ENCODE measurements around the gene SPTBN1.

Gene SPTBN1

DNA sequence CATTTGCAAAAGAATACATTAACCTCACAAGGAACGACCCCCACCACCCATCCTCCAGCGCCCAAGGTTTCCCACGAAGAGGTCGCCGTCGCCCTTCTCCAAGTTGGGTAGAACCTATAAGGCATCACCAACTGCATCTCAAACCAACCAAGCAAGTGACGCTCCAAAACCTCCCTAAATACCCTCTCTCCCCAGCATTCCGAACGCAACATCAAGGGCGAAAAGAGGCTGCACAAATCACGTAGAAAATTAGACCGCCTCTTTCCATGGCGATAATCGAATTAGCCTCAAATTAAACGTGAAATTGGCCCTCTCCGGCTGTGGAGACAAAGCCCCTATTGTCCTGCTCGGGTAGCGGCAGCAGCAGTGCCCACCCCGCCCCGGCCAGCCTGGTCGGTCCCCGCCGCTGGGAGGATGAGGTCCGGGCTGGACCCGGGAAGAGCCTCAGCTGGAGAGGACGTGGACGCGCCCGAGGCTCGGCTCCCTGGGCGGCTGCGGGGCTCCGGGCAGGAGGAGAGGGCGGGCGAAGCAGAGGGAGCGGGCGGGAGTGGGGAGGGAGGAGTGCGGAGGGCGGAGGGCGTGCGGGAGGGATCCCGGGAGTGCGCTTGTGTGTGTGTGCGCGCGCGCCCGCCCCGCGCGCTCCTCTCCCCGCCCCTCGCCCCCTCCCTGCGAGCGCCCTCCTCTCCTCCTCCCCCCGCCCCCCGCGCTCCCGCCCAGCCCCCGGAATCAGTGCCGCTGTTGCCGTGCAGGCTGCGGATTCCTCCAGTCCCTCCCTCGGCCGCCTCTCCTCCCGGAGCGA lies at the start of gene SPTBN1:
Gene SPTBN1, plus strand, starts transcription at position 765 of the 799 bp plus-strand sequence. CDS start 70,092 bp downstream, outside the sequence.
- TF ChIP-seq, protein P1, sequence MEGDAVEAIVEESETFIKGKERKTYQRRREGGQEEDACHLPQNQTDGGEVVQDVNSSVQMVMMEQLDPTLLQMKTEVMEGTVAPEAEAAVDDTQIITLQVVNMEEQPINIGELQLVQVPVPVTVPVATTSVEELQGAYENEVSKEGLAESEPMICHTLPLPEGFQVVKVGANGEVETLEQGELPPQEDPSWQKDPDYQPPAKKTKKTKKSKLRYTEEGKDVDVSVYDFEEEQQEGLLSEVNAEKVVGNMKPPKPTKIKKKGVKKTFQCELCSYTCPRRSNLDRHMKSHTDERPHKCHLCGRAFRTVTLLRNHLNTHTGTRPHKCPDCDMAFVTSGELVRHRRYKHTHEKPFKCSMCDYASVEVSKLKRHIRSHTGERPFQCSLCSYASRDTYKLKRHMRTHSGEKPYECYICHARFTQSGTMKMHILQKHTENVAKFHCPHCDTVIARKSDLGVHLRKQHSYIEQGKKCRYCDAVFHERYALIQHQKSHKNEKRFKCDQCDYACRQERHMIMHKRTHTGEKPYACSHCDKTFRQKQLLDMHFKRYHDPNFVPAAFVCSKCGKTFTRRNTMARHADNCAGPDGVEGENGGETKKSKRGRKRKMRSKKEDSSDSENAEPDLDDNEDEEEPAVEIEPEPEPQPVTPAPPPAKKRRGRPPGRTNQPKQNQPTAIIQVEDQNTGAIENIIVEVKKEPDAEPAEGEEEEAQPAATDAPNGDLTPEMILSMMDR (IDR thresholded peaks at IDR 0.05), result no peak

DNA sequence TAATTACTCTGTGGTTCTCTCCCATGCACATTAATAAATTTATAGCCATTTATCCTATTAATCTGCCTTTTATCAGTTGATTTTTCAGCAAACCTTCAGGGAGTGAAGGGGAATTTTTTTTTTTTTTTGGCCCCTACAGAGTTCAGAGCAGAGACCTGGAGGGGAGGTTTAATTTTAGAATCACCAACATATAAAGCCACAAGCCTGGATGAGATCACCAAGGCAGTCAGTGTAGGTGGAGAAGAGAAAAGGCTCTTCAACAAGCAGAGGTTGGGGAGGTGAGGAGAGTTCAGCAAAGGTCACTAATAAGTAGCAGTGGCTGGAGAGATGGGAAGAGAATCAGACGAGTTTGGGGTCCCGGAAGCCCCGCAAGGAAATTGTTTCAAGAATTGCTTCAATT lies 48.4 kb upstream of the SPTBN1 start:
- TF ChIP-seq, protein P1 (IDR thresholded peaks at IDR 0.05), result no peak

DNA sequence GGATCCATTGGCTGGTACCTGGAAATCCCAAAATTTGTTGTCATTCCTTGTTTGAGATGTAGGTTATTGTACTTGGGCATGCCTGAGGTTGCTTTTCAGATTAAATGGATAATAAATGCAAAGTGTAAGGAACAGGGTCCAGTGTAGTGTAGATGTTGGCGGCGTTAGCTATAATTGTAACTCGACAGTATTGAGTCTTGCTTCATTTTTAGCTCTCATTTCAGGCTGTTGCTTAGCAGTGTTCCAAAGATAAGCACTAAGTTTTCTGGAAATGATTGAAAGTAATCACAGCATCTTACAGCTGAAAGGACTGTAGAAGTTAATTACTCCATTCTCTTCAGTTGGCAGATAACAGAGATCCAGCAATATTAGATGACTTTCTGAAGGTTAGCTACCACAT lies 47.8 kb upstream of the SPTBN1 start:
- TF ChIP-seq, protein P1 (IDR thresholded peaks at IDR 0.05), result no peak

DNA sequence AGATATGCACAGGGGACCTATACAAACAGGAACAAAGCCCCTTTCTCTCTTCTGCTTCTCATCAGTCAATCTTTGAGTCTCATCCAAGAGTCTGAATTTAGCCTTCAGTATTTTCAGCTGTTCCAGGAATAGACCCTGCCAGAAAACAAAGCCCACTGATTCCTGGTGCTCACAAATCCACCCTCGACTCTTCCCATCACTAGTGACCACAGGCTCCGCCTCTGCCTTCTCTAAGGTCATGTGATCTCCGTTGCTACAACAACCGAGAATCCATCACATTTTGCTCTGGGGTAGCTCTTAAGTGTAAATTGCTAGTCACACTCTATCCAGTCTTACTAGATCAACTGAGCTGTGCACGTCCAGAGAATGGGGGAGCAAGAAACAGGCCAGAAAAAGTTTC lies 46.4 kb upstream of the SPTBN1 start:
- TF ChIP-seq, protein P1 (IDR thresholded peaks at IDR 0.05), result no peak

DNA sequence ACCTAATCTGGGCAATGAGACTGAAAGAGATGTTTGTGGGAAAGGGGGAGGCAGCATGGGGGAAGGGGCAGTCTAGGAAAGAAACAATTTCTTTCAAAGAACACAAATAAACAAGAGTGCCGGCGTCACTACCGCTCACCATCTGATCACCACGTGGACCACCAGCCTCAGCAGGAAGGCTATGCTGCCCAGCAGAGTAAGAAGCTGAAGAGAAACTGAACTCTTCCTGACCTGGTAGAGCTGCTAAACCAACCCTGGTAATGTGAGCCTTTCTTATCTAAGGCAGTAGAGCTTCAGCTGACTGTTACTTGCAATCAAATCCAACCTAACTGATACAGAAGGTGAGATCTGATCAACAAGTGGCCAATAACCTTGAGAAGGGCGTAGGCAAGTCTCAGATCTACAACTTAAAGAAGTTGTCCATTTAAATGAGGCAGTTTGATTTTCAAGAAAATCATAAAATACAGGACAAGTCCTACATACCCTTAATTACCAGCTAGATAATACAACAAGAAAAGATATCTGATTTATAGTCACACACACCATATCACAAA lies 44.2 kb upstream of the SPTBN1 start:
- TF ChIP-seq, protein P1 (IDR thresholded peaks at IDR 0.05), result no peak

DNA sequence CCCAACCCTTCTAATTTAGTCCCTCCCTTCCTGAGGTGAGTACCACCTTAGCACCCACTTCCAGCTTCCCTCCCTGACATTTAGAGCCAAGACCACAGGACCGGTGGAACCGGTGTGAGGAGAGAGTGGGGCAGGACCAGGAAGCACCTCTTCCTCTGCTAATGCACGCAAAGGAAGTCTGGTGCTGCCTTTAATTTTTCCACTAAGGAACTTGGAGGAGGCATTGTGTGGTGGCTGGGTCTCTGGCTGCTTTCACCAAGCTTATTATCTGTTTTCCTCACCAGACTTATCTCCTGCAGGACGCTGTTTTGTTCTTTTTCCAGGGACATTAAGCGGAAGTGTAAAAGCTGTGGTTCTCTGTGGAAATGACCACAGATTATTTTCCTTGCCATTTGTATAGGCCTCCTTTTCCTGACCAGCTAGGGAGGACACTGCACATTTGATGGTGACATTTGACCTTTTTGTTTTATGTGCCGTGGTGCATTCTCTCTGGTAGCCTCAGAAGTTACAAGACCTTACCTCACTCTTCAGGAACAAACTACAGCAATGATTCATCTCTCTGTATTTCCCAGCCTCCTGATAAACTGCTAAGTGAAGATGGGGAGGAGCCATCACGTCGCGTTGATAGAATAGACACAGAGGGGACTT lies 39.8 kb upstream of the SPTBN1 start:
- TF ChIP-seq, protein P1 (IDR thresholded peaks at IDR 0.05), result no peak

DNA sequence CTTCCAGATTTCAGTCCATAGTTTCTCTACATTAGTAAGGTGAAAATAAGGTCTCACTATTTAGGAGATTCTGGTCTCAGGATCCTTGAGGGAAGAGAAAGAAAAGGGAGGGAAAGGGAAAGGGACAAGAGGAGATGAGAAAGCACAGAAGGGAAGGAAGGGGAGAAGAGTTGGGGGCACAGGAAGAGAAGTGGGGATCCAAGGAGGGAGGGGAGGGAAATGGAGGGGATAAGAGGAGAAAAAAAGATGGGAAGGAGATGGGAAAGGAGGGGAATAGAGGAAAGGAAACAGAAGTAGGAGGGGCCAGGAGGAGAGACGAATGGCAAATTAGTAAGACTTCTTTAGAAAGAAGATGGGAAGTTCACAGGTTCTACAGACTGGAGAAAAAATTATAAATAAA lies 39.2 kb upstream of the SPTBN1 start:
- TF ChIP-seq, protein P1 (IDR thresholded peaks at IDR 0.05), result no peak
